ENCODE results near the gene SPPL2A.
"Not testable (repeated sequence)": the region's sequence is repeated elsewhere in the genome, so short reads cannot be mapped to it uniquely, and the experiment has no call there.

The SPPL2A gene

DNA sequence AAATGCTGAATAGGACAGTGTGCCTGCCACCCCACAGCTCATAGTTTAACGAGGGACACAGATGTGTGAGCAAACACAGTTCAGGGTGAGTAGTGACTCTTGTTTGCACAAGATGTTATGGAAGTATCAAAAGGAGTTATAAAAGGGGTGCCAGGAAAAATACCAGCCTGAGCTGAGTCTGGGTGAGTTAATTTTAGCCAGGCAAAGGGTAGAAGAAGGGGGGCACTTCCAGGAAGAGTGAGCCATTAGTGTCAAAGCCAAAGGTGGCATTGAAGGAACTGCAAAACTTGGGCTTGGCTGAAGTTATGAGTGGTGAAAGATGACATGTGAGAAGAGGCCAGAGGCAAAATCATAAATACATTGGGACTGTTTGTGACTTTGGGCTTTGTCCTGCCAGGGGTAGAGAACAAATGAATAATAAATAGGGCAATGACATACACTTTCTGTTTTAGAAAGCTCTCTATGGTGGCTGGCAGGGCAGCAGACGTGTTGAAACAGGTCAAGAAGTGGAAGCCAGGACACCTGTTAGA lies 1.9 kb upstream of the SPPL2A start:
- no peak for DNase-seq

DNA sequence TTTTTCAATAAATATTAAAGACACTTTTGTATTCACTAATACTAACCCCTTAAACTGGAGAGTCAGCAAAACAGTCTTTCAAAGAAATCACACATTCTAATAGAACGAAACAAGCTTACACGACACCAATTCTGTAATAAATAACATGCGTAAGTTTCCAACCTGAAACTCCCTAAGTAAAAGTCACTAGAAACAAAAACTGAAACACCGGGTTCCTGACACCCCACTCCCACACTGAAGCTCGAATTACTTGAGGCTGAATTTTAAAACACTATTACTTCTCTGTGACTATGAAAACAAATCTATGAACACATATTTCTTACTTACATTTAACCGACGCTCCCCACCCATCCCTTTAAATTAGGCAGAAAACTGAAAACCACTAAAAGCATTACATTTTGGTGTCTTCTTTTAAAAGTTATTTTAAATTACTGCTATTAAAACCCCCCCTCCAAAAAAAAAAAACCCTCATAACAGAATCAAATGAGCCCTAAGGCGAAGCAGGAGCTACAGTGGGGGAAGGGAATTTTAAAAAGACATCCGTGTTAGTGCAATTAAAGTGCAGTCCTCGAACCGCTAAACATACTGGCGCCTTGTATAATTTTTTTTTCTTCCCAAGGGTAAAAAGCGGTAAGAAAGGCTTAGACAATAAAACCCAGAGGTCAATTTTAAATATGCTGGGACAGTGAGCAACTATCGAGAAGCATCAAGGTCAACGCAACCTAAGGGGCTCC lies 878 bp downstream of the SPPL2A start:
- DNase-seq, result peak; percentile 38

DNA sequence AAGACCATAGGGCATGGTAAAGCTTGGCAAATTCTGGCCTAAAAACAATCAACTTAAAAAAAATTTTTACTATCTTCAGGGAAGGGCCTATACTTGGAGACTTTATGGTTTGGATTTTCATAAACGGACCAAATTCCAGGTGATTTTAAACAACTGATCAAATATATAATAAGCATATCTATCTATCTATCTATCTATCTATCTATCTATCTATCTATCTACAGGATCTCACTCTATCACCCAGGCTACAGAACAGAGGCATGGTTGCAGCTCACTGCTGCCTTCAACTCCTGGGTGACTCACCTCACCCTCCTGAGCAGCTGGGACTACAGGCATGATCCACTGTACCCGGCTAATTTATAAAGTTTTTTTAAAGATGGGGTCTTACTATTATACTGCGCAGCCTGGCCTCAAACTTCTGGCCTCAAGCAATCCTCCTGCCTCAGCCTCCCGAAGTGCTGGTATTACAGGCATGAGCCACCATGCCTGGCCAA lies 6.7 kb downstream of the SPPL2A start:
- no peak for DNase-seq

DNA sequence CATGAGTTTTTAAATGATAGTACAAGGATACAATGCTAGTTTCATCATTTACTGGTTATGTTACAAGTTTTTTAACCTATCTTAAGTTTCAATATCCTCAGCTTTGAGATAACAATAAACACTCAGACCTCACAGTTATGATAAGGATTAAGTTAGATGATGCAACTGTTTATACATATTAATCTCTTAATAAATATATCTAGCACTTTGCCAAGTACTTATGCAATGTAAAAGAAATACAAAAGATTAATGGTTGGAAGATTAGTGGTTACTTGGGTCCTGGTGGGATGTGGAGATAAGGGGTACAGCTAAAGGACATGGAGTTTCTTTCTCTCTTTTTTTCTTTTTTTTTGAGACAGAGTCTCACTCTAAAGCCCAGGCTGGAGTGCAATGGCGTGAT lies 12.0 kb downstream of the SPPL2A start:
- no peak for DNase-seq

DNA sequence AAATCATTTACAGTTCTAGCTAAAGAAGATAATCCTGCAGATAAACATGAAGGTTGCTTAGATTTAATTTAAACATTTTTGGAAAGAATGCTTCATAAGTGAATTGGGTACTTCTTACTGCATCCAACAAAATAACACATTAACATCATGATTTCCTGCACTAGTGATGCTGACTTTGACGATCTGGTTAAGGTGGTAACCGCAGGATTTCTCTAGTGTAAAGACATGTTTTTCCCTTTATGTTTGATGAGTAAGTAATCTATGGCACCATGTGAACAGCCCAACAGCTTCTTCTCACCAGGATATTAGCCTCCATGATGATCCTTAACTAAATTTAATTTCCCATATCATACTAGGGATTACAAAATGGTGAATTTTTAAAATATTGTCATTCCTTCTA lies 14.1 kb downstream of the SPPL2A start:
- no peak for DNase-seq

DNA sequence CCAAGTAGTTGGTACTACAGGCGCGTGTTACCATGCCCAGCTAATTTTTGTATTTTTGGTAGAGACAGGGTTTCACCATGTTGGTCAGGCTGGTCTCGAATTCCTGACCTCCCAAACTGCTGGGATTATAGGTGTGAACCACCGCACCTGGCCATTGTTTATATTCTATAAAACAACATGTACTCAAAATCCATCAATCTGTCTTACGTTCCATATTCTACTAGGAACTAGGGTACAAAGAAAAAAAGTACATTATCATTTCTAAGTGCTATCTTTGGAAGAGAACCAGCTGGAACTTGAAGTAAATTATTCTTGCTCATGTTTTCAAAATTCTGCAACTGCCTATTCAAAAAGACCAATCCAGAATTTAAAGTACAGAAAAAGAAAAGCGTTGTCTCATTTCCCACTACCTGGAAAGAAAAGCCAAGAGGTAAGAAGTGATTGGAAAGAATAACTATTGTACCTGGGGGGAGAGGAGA lies 15.2 kb downstream of the SPPL2A start:
- DNase-seq, result no peak

DNA sequence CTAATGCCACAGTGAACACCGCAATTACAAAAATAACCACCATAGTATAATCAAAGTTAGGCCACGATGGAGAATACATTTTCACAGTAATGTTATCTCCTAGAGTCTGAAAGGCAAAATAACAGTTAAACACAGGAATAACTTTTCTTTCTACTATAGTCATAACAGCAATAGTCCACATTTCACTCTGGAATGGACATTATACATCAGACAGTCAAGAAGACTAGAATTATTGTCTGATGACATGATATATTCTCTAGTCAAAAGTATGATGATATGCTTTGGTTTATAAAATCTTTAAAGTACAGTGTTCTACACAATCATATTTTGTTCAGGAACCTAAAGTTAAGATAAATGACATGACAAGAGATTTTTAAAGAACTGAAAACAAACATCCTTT lies 18.0 kb downstream of the SPPL2A start:
- no peak for DNase-seq

DNA sequence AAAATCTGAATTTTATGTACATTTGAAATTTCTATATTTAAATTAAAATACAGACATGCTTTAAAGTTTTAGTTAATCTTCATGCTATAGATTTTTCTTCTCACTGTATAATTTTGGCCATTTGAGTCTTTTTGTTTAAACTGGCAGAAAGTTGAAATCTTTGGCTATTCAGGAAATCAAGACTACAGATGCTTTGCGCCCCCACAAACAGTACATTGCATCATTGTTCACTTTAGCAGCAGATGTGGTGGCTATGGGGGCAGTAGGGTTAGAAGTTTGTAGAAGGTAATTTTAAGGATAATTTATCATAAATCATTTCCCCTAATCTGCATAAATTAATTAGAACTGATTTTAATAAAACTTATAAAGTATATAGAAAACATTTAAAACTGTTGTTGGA lies 20.9 kb downstream of the SPPL2A start:
- no peak for DNase-seq

DNA sequence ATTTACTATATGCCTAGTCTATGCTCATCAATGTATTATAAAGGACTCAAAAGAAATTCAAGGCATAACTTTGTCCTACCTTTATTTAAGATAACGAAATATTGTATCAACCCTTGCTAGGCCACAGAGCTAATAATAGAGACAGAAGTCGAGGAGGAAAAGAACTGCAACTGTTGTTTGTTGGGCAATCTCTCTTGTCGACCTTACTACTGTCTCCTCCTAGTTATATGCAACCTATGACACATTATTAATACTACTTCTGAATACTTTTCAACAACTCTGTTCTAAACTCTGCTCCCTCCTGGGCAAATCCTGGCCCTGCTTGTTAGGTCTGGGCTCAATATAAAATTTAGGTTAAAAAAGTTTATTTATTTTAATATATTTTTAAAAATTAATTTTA lies 24.6 kb downstream of the SPPL2A start:
- DNase-seq, result no peak

DNA sequence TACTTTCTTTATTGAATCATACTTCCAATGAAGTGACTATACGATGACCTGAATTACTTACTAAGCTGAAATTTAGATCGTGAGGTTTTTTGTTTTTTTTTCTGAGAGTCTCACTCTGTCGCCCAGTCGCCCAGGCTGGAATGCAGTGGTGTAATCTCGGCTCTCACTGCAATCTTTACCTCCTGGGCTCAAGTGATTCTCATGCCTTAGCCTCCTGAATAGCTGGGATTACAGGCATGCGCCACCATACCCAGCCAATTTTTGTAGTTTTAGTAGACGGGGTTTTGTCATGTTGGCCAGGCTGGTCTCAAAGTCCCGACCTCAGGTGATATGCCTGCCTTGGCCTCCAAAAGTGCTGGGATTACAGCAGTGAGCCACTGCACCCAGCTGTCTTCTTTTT lies 28.7 kb downstream of the SPPL2A start:
- DNase-seq, result no peak

DNA sequence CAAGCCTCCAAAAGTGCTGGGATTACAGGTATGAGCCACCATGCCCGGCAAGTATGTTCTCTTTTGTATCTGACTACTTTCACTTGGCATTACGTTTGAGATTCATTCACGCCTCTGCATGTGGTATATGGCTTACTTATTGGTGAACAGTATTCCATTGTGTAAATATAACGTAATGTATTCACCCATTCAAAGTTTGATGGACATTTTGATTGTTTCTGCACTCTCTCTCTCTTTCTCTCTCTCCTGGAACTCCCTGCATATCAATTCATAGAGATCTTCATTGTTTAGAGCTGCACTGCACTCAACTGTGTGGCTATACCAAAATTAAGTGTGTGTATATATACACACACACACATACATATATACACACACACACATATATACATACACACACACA lies 30.4 kb downstream of the SPPL2A start:
- DNase-seq, result no peak

DNA sequence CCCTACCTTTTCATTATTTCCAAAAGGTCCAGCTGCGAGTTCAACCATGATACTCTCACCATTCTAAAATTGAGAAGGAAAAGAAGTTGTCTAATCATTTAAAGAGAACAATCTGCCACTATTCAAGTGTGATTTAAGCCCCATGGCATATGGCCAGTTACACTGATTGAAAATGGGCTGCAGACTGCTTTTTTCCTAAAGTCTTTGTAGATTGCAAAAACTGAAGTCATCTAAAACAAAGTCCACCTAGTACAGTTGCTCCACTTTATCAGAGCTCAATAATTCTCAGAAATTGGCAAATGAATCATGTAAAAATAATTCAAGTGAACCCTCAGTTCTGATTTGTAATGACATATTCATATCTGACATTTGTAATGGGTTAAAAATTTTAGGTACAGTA lies 39.2 kb downstream of the SPPL2A start:
- no peak for DNase-seq

DNA sequence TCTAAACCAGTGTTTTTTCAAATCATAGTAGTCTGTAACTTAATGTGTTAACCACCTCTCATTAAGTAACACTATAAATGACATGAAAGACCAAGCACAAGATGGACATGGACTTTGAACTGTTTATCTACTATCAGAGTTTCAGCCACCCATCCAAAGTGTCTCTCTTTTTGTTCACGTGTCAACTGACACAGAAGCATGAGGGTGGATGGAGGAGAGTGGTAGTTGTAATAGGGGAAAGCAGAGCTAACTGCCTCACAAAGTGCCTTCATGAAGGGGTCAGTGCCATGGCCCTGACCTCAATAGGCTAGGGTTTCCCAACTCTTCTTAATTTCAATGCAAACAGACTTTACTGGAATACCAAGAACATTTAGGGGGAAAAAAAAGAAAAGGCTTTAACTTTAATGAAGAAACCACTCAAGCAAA lies 46.8 kb downstream of the SPPL2A start:
- no peak for DNase-seq

DNA sequence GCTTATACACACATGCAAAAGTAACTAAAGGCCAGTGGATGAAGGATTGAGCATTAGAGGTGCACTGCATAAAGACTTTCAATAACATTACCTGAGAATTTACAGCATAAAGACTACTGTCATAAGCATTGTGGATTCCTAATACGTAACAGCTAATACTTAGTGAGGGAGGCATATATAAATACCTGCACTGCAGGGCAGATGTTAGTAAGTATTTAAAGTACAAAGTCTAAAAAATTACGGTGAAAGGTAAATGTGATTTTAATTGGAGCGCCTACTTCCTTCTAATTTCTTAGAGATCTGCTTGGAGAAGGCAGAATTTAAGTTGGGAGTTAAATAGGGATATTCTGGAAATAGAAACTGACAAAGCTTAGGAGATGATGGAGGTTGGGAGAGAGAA lies 53.5 kb downstream of the SPPL2A start:
- no peak for DNase-seq

DNA sequence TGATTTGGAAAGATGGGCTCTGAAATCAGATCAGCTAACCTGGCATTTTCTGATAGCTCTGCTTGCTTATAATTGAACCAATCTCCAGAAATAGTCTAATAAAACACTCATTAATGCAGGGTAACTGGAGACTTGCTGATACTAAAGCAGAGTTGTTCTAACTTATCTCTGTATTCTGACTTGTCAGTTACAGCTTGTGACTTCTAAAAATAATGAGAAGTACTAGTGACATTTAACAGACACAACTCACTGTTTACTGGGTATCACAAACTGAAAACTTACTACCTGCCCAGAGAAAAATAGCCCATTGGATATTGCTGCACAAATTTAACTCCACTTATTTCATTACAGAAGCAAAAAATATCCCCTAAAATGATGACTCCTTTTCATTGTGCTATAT lies 54.9 kb downstream of the SPPL2A start:
- DNase-seq, result no peak

DNA sequence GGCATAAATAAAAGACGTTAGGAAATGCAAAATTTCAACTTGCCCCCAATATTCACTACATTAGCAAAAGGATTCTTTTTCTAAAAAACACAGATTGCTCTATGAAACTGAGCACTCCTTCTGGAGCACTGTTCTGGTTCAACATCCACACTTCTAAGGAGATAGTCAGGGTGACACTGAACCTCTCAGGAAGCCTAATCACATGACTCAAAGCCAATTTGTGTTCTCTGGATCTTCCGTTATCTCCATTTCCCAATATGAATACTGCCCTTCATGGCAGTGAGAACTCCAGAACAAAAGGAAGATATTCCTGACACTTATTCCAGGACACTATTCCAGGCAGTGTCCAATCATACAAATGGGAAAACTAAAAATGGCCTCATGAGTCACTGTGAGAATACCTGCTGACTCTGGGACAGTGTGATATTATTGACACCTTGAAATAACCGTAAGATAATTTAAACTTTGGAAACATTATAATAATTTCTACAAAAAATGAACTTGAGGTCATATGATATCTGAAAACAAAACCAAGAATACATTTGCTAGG lies 57.6 kb downstream of the SPPL2A start:
- DNase-seq, result no peak

DNA sequence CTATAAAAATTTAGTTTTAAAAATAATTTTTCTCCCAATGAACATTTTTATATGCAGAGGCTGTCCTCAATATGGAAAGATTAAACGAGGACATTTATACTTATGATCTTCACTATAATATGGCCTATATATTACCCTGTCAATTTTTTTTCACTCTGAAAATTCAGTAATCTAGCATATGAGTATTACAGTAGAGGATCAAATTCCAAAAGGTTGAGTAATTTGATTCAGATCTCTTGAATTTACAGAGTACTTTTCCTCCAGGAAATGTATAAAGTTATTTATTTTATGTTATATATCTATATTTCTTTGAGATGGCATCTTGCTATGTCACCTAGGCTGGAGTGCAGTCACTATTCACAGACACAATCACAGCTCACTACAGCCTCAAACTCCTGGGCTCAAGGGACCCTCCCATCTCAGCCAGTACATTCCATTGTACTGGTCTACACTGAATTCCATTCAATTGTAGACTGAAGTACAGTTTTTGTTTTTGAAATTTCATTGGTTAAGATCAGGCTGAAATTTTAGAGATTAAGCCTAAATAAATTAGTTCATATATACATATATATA lies 62.7 kb downstream of the SPPL2A start:
- DNase-seq, result no peak

DNA sequence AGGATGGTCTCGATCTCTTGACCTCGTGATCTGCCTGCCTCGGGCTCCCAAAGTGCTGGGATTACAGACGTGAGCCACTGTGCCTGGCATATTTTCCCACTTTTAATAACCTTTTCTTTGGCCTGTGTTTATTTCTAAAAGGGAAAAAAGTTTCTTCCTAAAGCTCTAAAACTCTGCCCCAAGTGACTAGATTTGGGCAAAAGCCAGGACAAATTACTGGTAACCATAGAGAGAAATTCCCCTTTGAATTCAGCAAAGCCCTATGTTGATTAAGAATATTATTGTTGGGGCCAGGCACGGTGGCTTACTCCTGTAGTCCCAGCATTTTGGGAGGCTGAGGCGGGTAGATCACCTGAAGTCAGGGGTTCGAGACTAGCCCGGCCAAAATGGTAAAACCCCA lies 67.4 kb downstream of the SPPL2A start:
- DNase-seq, result no peak

DNA sequence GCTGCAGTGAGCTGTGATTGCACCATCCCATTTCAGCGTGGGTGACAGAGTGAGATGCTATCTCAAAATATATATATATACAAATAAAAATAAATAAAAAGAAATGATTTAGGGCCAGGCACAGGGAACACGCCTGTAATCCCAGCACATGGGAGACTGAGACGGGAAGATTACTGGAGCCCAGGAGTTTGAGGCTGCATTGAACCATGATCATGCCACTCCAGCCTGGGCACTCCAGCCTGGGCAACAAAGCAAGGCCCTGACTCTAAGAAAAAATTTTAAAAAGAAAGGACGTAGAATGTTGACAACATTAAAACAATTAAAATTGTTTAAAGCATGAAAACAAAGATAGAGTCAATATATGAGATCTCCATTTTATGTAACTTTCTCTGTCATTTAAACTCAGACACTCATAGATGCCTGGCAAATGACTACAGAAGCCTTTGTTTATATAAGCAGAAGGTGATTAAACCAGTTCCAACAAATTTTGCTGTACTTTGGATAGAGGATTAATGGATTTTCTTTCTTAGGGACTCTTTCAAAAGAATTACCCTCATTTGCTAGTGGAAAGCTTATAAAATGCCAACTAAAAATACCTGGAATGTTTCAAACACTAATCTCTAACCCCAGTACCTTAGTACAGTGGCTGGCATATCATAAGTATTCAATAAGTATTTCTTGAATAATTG lies 68.3 kb downstream of the SPPL2A start:
- DNase-seq, result no peak

DNA sequence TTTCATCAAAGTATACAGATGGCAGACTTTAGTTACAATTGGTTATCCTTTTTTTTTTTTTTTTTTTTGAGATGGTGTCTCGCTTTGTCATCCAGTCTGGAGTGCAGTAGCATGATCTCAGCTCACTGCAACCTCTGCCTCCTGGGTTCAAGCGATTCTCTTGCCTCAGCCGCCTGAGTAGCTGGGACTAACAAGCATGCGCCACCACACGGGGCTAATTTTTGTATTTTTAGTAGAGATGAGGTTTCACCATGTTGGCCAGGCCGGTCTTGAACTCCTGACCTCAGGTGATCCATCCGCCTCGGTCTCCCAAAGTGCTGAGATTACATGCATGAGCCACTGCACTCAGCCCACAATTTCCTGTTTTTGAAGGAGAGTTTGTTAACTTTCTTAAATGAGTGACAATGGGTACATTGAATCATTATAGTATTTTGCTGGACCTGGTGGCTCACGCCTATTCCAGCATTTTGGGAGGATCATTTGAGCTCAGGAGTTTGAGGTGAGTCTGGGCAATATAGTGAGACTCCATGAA lies 70.8 kb downstream of the SPPL2A start:
- not testable (repeated sequence) for DNase-seq

DNA sequence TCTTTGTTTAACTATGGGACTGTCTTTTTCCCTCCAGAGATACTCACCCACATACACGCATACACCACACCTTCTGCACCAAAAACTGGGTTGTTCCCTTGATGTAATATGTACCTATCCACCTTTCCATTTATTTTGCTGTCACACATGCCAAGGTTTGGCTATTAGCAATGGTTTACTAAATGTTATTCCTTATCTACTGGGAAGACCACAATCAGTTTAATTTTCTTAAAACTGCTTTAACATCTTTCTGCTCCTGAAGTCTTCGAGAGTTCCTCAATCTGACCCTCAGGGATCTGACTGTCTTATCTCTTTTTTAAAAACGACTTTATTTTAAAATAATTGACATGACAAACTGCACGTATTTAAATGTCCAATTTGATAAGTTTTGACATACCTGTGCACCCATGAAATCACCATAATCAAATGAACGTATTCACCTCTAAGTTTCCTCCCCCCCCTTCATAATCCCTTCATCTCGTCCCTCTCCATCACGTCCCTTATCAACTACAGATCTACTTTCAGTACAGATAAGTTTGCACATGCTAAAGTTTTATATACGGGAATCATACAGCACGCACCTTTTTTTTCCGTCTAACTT lies 78.1 kb downstream of the SPPL2A start:
- DNase-seq, result peak; percentile 57

DNA sequence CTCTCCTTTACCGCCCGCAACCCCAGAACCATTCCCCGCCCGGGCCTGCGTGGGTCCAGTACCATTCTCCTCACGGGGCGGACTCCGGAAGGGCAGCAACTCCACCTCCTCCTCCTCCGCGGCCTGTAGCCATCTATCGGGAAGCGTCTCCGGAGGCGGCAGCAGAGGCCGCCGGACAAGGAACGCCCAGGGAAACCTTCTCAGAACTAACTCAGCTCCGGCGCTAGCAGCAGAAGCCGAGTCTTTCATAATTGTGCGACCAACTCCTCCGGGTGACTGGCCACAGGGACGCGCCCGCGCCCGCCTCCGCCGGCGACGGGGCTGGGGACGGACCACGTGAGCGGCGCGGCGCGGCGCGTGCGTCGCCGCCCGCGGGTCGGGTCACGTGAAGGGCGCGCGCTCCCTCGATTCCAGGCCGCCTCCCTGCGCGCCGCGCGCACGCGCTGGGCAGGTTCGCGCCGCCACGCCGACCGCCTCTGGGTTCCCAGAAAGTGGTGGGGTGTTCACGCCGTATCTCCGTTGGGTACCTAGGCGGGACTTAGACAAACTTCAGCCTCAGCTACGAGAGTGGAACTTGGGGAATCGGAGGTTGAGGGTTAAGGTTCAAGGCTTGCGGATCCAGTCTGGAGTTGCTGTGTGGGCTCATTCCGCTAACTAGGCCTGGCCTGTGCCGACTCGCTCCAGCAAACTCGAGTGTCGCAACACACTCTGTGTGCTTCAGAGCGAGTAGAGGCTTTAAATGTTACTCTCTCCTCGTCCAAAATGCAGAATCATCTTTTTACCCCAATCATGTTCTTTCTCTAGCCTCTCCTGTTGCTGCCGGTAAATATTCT lies 78.8 kb downstream of the SPPL2A start, which contains the start of gene TRPM7:
TRPM7 (minus strand) TSS at position 329 of the 833 bp plus-strand sequence; CDS start at position 65, 264 bp downstream.
- peak; percentile 75 for DNase-seq
